K562 (cell line): ENCODE measurements around the gene CDK14. TPM values are rescaled to one million over a fixed set of nuclear protein-coding genes. Genes with fewer than 3 reads are reported as not detected.

Experiments
- ATAC-seq: fragments of 200-7000 bp; cut with Tn5 transposase; 3 replicates; pipeline ENCODE4 v1.9.1; 2020; ENCODE audit warnings: moderate library complexity
- BruUV-seq: library from RNA; stranded (reverse); fragments of 400-500 nt; replicated peaks from 2 replicates; lab custom pipeline; 2021; lab: Mats Ljungman, UMichigan
- CTCF ChIA-PET: fragments of 300-600 bp; formaldehyde crosslinking; extraction: SDS; loops from one replicate; lab custom pipeline; 2021; ENCODE audit warnings: low intra/inter-chr PET ratio; lab: Yijun Ruan, JAX
- POLR2A ChIA-PET: fragments of 300-600, 350-650 bp; sonication (Branson Sonifier 250); formaldehyde crosslinking; extraction: SDS; loops from one replicate; lab custom pipeline; 2021; ENCODE audit warnings: antibody characterized with exemption, inconsistent platforms; lab: Yijun Ruan, JAX
- DNase-seq, 4 experiments: peaks; one replicate each; pipeline versions ENCODE4 v3.0.0 to v3.0.0-alpha.2; 2011 to 2018; ENCODE audit warnings: low spot score in 3 of 4, mixed read lengths in 3 of 4; ENCODE audit errors: extremely low read depth in 1 of 4
- FAIRE-seq: peaks from 2 replicates; lab custom pipeline; 2011; peaks lifted over from hg19 to GRCh38; lab: Jason Lieb, UNC
- H2AFZ ChIP-seq: 2 replicates; pipeline ENCODE4 v1.6.0; 2011; ENCODE audit warnings: low read depth, low read length, control low read depth, inconsistent platforms
- H3K27ac ChIP-seq: fragments of 200-600 bp; 3 replicates; pipeline ENCODE4 v1.8.0; 2011; ENCODE audit warnings: low read depth, mild to moderate bottlenecking, control low read depth, inconsistent platforms, low read length, moderate library complexity, mixed read lengths; ENCODE audit errors: extremely low read depth
- H3K27me3 ChIP-seq, 2 experiments: fragments of 300-600 bp in 1 of 2; 2 replicates in 1 of 2; 3 replicates in 1 of 2; pipeline versions ENCODE4 v1.6.0 to v1.8.0; 2011; ENCODE audit warnings: inconsistent platforms in 2 of 2, low read length in 2 of 2, mild to moderate bottlenecking in 1 of 2, mixed read lengths in 1 of 2, moderate library complexity in 1 of 2; ENCODE audit not compliant: control insufficient read depth in 2 of 2, insufficient read depth in 2 of 2
- H3K36me3 ChIP-seq: fragments of 300-600 bp; 3 replicates; pipeline ENCODE4 v1.8.0; 2011; ENCODE audit warnings: mild to moderate bottlenecking, low read length, inconsistent platforms; ENCODE audit not compliant: control insufficient read depth, insufficient read depth
- H3K4me1 ChIP-seq, 2 experiments: fragments of 200-600 bp in 1 of 2; replicated peaks in 1 of 2; 2 replicates in 1 of 2; 3 replicates in 1 of 2; pipeline versions ENCODE4 v1.5.1 to v1.8.0; 2011; ENCODE audit warnings: inconsistent platforms in 2 of 2, low read length in 2 of 2, mild to moderate bottlenecking in 1 of 2, mixed read lengths in 1 of 2, moderate library complexity in 1 of 2; ENCODE audit not compliant: control insufficient read depth in 2 of 2, insufficient read depth in 2 of 2
- H3K4me2 ChIP-seq: 2 replicates; pipeline ENCODE4 v1.6.1; 2011; ENCODE audit warnings: low read length, control low read depth, inconsistent platforms, mixed read lengths; ENCODE audit not compliant: insufficient read depth
- H3K4me3 ChIP-seq: fragments of 200-600 bp; sonication (generic), shearing (Covaris generic); 2 replicates; pipeline ENCODE4 v1.5.1; 2016; ENCODE audit warnings: control low read depth, inconsistent platforms
- H3K79me2 ChIP-seq: fragments of 200-600 bp; 3 replicates; pipeline ENCODE4 v1.8.0; 2011; ENCODE audit warnings: low read length, inconsistent platforms; ENCODE audit not compliant: control insufficient read depth, insufficient read depth
- H3K9ac ChIP-seq, 2 experiments: 2 replicates each; pipeline versions ENCODE4 v1.6.0 to v1.6.1; 2011; ENCODE audit warnings: low read depth in 2 of 2, low read length in 2 of 2, control low read depth in 1 of 2, inconsistent platforms in 1 of 2, mild to moderate bottlenecking in 1 of 2, mixed read lengths in 1 of 2; ENCODE audit not compliant: insufficient read depth in 1 of 2
- H3K9me1 ChIP-seq: one replicate; pipeline ENCODE4 v1.6.0; 2011; ENCODE audit warnings: inconsistent platforms, mild to moderate bottlenecking, low read length, moderate library complexity; ENCODE audit not compliant: control insufficient read depth, insufficient read depth
- H3K9me3 ChIP-seq: replicated peaks from 2 replicates; pipeline ENCODE4 v1.5.1; 2011; ENCODE audit warnings: low read depth, low read length, inconsistent platforms; ENCODE audit not compliant: control insufficient read depth, insufficient read depth
- H4K20me1 ChIP-seq: replicated peaks from 2 replicates; pipeline ENCODE4 v1.6.1; 2011; ENCODE audit warnings: low read length, inconsistent platforms, mixed read lengths; ENCODE audit not compliant: control insufficient read depth, insufficient read depth
- ATF1 ChIP-seq, 2 experiments: fragments of 450-650 bp in 1 of 2; IDR thresholded peaks; 2 replicates each; pipeline ENCODE4 v1.6.1; 2016; ENCODE audit warnings: missing compliant biosample characterization in 1 of 2, missing genetic modification characterization in 1 of 2
- CEBPG ChIP-seq, 3 experiments: fragments of 200-800 bp in 1 of 3; sonication (Bioruptor generic) in 1 of 3; sonication (generic) in 1 of 3; formaldehyde crosslinking in 1 of 3; IDR thresholded peaks in 2 of 3; conservative IDR thresholded peaks in 1 of 3; 2 replicates each; pipeline versions ENCODE4 v1.6.1 to v1.8.0; 2016 to 2022; ENCODE audit warnings: missing compliant biosample characterization in 2 of 3, missing genetic modification characterization in 2 of 3, mild to moderate bottlenecking in 1 of 3, missing genetic modification reagents in 1 of 3
- CXXC5 ChIP-seq: fragments of 250-450 bp; sonication (Bioruptor Pico); IDR thresholded peaks from 2 replicates; pipeline ENCODE4 v1.8.0; 2022; ENCODE audit warnings: inconsistent platforms, mild to moderate bottlenecking, moderate library complexity
- DACH1 ChIP-seq: fragments of 450-650 bp; IDR thresholded peaks from 2 replicates; pipeline ENCODE4 v1.6.1; 2018; ENCODE audit not compliant: partially characterized antibody
- E2F1 ChIP-seq: sonication (generic); formaldehyde crosslinking; IDR thresholded peaks from 2 replicates; pipeline ENCODE4 v1.8.1; 2023; ENCODE audit warnings: mild to moderate bottlenecking, missing genetic modification reagents, moderate library complexity
- GABPB2 ChIP-seq: fragments of 250-450 bp; sonication (Bioruptor Pico); conservative IDR thresholded peaks from 2 replicates; pipeline ENCODE4 v1.5.1; 2021; ENCODE audit warnings: mild to moderate bottlenecking
- HOMEZ ChIP-seq: fragments of 250-450 bp; sonication (Bioruptor Pico); IDR thresholded peaks from 2 replicates; pipeline ENCODE4 v1.4.0; 2020; ENCODE audit warnings: mild to moderate bottlenecking, moderate library complexity
- IRF1 ChIP-seq: sonication (generic); formaldehyde crosslinking; IDR thresholded peaks from 2 replicates; pipeline ENCODE4 v1.8.0; 2022; ENCODE audit warnings: missing genetic modification reagents, mild to moderate bottlenecking, borderline replicate concordance
- MAFK ChIP-seq: IDR thresholded peaks from 2 replicates; pipeline ENCODE4 v1.6.1; 2011; ENCODE audit warnings: low read length, improper control_type of control experiment
- PCBP2 ChIP-seq: fragments of 200-400 bp; formaldehyde crosslinking; IDR thresholded peaks from 2 replicates; pipeline ENCODE4 v1.6.1; 2018; ENCODE audit warnings: low read length, low read depth, mild to moderate bottlenecking, moderate library complexity; ENCODE audit not compliant: poor library complexity, severe bottlenecking
- SAFB ChIP-seq: fragments of 200-400 bp; formaldehyde crosslinking; IDR thresholded peaks from 2 replicates; pipeline ENCODE4 v1.6.1; 2017; ENCODE audit warnings: low read depth, low read length, borderline replicate concordance
- TARDBP ChIP-seq: fragments of 450-650 bp; IDR thresholded peaks from 2 replicates; pipeline ENCODE4 v1.6.1; 2016
- TFE3 ChIP-seq: fragments of 450-650 bp; formaldehyde crosslinking; IDR thresholded peaks from 2 replicates; pipeline ENCODE4 v1.4.0; 2020; ENCODE audit warnings: mild to moderate bottlenecking, mixed read lengths
- ZNF282 ChIP-seq: sonication (generic); formaldehyde crosslinking; IDR thresholded peaks from 2 replicates; pipeline ENCODE4 v1.8.1; 2023; ENCODE audit warnings: missing genetic modification reagents
- WGBS: fragments of 100-300 bp; shearing (Covaris generic); methylation state at CpG from one replicate; pipeline ENCODE4 v1.1.6; 2016; ENCODE audit warnings: low coverage, mixed read lengths; ENCODE audit not compliant: insufficient coverage; ENCODE audit errors: missing lambda C conversion rate; 5-methylcytosine and 5-hydroxymethylcytosine counted together
- in situ Hi-C: fragments of 300-500 bp; cut with MboI; formaldehyde crosslinking; loops from 4 replicates; pipeline ENCODE4 v1.15.0; 2018; ENCODE audit warnings: inconsistent platforms, mixed read lengths
- intact Hi-C: fragments of 100-400 bp; cut with micrococcal nuclease; formaldehyde crosslinking; loops from 2 replicates; pipeline ENCODE4 v1.14.2; 2022
- polyA plus RNA-seq, 8 experiments: library from polyadenylated mRNA; depleted of rRNA in 4 of 8; stranded (reverse) in 5 of 8; unstranded in 3 of 8; fragments of >200 nt; fragmentation: Nextera tagmentation in 2 of 8; fragmentation: Illumina TruSeq in 1 of 8; extraction: Ambion mirVana in 2 of 8; extraction: Trizol in 1 of 8; gene quantifications; 2 replicates each; pipeline versions ENCODE4 v1.2.1 to v1.2.3, GENCODE V29; 2011 to 2014; ENCODE audit warnings: inconsistent platforms in 1 of 8, missing spikeins in 1 of 8
- total RNA-seq, 7 experiments: library from RNA; depleted of rRNA in 6 of 7; stranded (reverse); fragments of >200 nt in 6 of 7; fragmentation: Illumina TruSeq in 2 of 7; extraction: Trizol in 2 of 7; gene quantifications; 2 replicates each; pipeline versions ENCODE4 v1.2.1 to v1.2.3, GENCODE V29; 2011 to 2021; ENCODE audit warnings: low replicate concordance in 1 of 7

The CDK14 gene
- total and polyA plus RNA-seq, 9 of the 15 experiments (the other 6 are each of a cell fraction or from before 2014, with no cell fraction given), result 0.03 to 0.91 (median 0.16) TPM

- no peak for TF ChIP-seq E2F1
- TF ChIP-seq DACH1, result no peak
These were observed 630.3 kb downstream of the CDK14 start (continued) for GRCh38 chr7:91226411-91226810.

GRCh38 chr7:91228327-91228726, 632.2 kb downstream of the CDK14 start:
- Histone ChIP-seq H3K9me1 (no peaks in the 10 kb centered on the region), H3K9ac (no peak overlapping the region), H3K27me3 (peaks cover 7 to 12% of the 10 kb centered on the region in 2 experiments; a peak in 2 of 5 replicates), H3K4me2 (no peak overlapping the region), H3K27ac (no peak overlapping the region), H3K36me3 (no peaks in the 10 kb centered on the region), H4K20me1 (no peaks in the 10 kb centered on the region), H2AFZ (no peak overlapping the region), H3K9me3 (no peaks in the 10 kb centered on the region), H3K4me3 (no peak overlapping the region), H3K4me1 (no peaks in the 10 kb centered on the region), H3K79me2 (no peaks in the 10 kb centered on the region)
- ChIA-PET CTCF (no interaction called here), POLR2A (interaction anchor here (0.6 to 1.0 kb wide), 2 partner anchors 17 to 22 kb away, joined by 3 read pairs; no protein-coding TSS in a partner anchor)
- no peak for DNase-seq
- FAIRE-seq, result no peak
- ATAC-seq, result no peak
- WGBS, result 0% methylated on average over 2 of the region's 2 CpGs
- intact Hi-C loops (no loop called here), in situ Hi-C loops (no loop called here)
- BruUV-seq, result no TSS peak
- TF ChIP-seq TFE3 (no peak), PCBP2 (no peak), CXXC5 (CRISPR knock-in tag) (no peak), GABPB2 (no peak), HOMEZ (CRISPR knock-in tag) (no peak), ATF1 (CRISPR knock-in tag; IDR thresholded peaks at IDR 0.05) (no peak), ATF1 (tag; IDR thresholded peaks at IDR 0.05) (no peak), TARDBP (no peak), SAFB (no peak), MAFK (no peak), IRF1 (CRISPR knock-in tag) (no peak), CEBPG (CRISPR knock-in tag; IDR thresholded peaks at IDR 0.05) (no peak), CEBPG (tag; conservative IDR thresholded peaks at IDR 0.05 in 1 of 2, IDR thresholded peaks at IDR 0.05 in 1 of 2) (no peak), ZNF282 (no peak)
